HG02571 (cell line): ENCODE data around the gene PCDHA4.

Experiments
- ATAC-seq: cut with Tn5 transposase; IDR thresholded peaks from one replicate; pipeline ENCODE4 v1.9.1; 2021; ENCODE audit warnings: mild to moderate bottlenecking, moderate library complexity; ENCODE audit not compliant: unreplicated experiment

The PCDHA4 gene

DNA sequence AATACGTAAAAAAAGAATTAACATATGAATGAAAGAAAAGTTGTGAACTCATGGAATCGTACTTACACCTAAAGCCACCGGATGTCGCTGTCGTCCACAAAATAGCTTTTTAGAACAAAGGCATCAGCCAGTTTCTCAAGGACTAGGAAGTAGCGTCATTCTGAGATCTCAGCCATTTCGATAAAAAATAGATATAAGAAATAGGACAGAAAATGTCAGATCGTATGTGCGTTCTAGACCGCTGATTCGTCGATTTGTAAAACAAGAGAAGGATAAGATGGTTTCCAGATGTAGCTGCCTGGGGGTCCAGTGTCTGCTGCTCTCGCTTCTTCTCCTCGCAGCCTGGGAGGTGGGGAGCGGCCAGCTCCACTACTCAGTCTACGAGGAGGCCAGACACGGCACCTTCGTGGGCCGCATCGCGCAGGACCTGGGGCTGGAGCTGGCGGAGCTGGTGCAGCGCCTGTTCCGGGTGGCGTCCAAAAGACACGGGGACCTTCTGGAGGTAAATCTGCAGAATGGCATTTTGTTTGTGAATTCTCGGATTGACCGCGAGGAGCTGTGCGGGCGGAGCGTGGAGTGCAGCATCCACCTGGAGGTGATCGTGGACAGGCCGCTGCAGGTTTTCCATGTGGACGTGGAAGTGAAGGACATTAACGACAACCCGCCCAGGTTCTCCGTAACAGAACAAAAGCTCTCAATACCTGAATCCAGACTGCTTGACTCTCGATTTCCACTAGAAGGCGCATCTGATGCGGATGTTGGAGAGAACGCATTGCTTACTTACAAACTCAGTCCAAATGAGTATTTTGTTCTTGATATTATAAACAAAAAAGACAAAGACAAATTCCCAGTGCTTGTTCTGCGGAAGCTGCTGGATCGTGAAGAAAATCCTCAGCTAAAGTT, 49.2 kb downstream of the PCDHA4 start, which contains the start of gene PCDHA10:
Gene PCDHA10 (plus strand): TSS at position 126 of the 903 bp plus-strand sequence. CDS start 152 bp downstream, at position 278.
- no peak for ATAC-seq

DNA sequence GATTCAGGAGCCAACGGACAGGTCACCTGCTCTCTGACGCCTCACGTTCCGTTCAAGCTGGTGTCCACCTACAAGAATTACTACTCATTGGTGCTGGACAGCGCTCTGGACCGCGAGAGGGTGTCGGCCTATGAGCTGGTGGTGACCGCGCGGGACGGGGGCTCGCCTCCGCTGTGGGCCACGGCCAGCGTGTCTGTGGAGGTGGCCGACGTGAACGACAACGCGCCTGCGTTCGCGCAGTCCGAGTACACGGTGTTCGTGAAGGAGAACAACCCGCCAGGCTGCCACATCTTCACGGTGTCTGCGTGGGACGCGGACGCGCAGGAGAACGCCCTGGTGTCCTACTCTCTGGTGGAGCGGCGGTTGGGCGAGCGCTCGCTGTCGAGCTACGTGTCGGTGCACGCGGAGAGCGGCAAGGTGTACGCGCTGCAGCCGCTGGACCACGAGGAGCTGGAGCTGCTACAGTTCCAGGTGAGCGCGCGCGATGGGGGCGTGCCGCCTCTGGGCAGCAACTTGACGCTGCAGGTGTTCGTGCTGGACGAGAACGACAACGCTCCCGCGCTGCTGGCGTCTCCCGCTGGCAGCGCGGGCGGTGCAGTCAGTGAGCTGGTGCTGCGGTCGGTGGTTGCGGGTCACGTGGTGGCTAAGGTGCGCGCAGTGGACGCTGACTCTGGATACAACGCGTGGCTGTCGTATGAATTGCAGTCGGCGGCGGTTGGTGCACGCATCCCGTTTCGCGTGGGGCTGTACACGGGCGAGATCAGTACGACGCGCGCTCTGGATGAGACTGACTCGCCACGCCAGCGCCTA, 50.5 kb downstream of the PCDHA4 start:
- ATAC-seq, result no peak

DNA sequence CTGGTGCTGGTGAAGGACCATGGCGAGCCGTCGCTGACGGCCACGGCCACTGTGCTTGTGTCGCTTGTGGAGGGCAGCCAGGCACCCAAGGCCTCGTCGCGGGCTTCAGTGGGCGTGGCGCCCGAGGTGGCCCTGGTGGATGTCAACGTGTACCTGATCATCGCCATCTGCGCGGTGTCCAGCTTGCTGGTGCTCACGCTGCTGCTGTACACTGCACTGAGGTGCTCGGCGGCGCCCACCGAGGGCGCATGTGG, 51.0 kb downstream of the PCDHA4 start:
- ATAC-seq, result no peak

DNA sequence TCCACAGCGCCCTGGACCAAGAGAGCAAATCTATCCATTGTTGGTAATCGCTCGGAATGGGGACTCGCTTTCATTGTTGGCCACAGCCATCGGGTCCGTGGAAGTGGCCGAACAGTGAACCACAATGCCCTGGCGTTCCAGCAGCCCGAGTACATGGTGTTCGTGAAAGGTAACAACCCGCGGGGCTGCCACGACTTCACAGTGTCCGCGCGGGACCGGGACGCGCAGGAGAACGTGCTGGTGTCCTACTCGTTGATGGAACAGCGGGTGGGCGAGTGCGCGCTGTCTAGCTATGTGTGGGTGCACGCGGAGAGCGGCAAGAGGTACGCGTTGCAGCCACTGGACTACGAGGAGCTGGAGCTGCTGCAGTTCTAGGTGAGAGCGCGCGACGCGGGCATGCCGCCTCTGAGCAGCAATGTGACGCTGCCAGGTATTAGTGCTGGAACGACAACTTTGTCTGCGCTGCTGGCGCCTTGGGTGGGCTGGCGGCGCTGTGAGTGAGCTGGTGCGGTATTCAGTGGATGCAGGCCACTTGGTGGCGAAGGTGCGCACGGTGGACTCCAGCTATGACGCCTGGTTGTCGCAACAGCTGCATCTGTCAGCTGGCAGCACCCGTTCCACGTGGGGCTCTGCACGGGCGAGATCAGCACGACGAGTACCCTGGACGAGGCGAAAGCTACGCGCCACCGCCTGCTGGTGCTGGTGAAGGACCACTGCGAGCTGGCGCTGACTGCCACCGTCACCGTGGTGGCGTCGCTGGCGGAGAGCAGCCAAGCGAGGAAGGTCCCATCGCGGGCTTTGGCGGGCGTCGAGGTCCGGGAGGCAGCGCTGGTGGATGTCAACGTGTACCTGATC, 55.8 kb downstream of the PCDHA4 start:
- ATAC-seq, result no peak
